HG03064 (cell line): Measurements from ENCODE around the gene ZFAND3.

Experiments used
- ATAC-seq: cut with Tn5 transposase; IDR thresholded peaks from one replicate; pipeline ENCODE4 v1.9.1; 2021; ENCODE audit warnings: low read depth; ENCODE audit not compliant: unreplicated experiment

The ZFAND3 gene

GRCh38 chr6:38067263-38067980, 247.9 kb downstream of the ZFAND3 start:
- ATAC-seq: no peak

- no peak for ATAC-seq
Observed at GRCh38 chr6:38068854-38069590, 249.5 kb downstream of the ZFAND3 start.

- no peak for ATAC-seq
Observed at GRCh38 chr6:38077488-38078030, 258.0 kb downstream of the ZFAND3 start.

GRCh38 chr6:38078671-38079070, 259.1 kb downstream of the ZFAND3 start:
- ATAC-seq: no peak

- ATAC-seq: no peak
Observed at GRCh38 chr6:38079107-38079506, 259.6 kb downstream of the ZFAND3 start.

GRCh38 chr6:38079537-38079936, 260.0 kb downstream of the ZFAND3 start:
- ATAC-seq: no peak

- no peak for ATAC-seq
Observed at GRCh38 chr6:38080360-38080759, 260.8 kb downstream of the ZFAND3 start.

GRCh38 chr6:38080889-38081288, 261.4 kb downstream of the ZFAND3 start:
- ATAC-seq: no peak

- ATAC-seq: no peak
Observed at GRCh38 chr6:38085031-38085430, 265.5 kb downstream of the ZFAND3 start.

- no peak for ATAC-seq
Observed at GRCh38 chr6:38086346-38086745, 266.8 kb downstream of the ZFAND3 start.

- no peak for ATAC-seq
Observed at GRCh38 chr6:38088010-38088409, 268.5 kb downstream of the ZFAND3 start.

GRCh38 chr6:38088829-38089228, 269.3 kb downstream of the ZFAND3 start:
- no peak for ATAC-seq

GRCh38 chr6:38091613-38092012, 272.1 kb downstream of the ZFAND3 start:
- ATAC-seq: no peak

GRCh38 chr6:38092465-38092864, 272.9 kb downstream of the ZFAND3 start:
- no peak for ATAC-seq

GRCh38 chr6:38092964-38093363, 273.4 kb downstream of the ZFAND3 start:
- no peak for ATAC-seq

- no peak for ATAC-seq
Observed at GRCh38 chr6:38095054-38095453, 275.5 kb downstream of the ZFAND3 start.

GRCh38 chr6:38099221-38099620, 279.7 kb downstream of the ZFAND3 start:
- no peak for ATAC-seq

- ATAC-seq: no peak
Observed at GRCh38 chr6:38100380-38100779, 280.9 kb downstream of the ZFAND3 start.

GRCh38 chr6:38103921-38104320, 284.4 kb downstream of the ZFAND3 start:
- ATAC-seq: no peak

- no peak for ATAC-seq
Observed at GRCh38 chr6:38105066-38105465, 285.5 kb downstream of the ZFAND3 start.

GRCh38 chr6:38107073-38107472, 287.5 kb downstream of the ZFAND3 start:
- ATAC-seq: no peak

- ATAC-seq: no peak
Observed at GRCh38 chr6:38110481-38110971, 291.0 kb downstream of the ZFAND3 start.
